Colonic mucosa (tissue), 4 donors: Measurements from ENCODE around the gene TFAP2D. TPM values are rescaled to one million over a fixed set of nuclear protein-coding genes. Genes with fewer than 3 reads are reported as not detected.

Experiments
- DNase-seq: peaks from one replicate; pipeline ENCODE4 v3.0.0-alpha.2; 2020
- H3K27ac ChIP-seq: fragments of 200-600 bp; one replicate; pipeline ENCODE4 v1.8.0; 2021
- H3K27me3 ChIP-seq: fragments of 200-600 bp; one replicate; pipeline ENCODE4 v1.8.0; 2021
- H3K36me3 ChIP-seq: fragments of 200-600 bp; one replicate; pipeline ENCODE4 v1.8.0; 2021
- H3K4me1 ChIP-seq: fragments of 200-600 bp; one replicate; pipeline ENCODE4 v1.8.0; 2021; ENCODE audit warnings: mild to moderate bottlenecking
- H3K4me3 ChIP-seq: fragments of 200-600 bp; one replicate; pipeline ENCODE4 v1.8.0; 2021
- H3K9ac ChIP-seq, 2 donors: one replicate each; pipeline ENCODE4 v1.7.0; 2013; ENCODE audit warnings: control low read depth in 2 of 2, low read depth in 2 of 2, low read length in 2 of 2
- H3K9me3 ChIP-seq: fragments of 200-600 bp; one replicate; pipeline ENCODE4 v1.8.0; 2021
- CTCF ChIP-seq: fragments of 200-600 bp; IDR thresholded peaks from one replicate; pipeline ENCODE4 v1.8.0; 2022; ENCODE audit warnings: antibody characterized with exemption, mild to moderate bottlenecking
- intact Hi-C: fragments of 100-400 bp; cut with DNase I; formaldehyde crosslinking; loops from one replicate; pipeline ENCODE4 v1.14.1; 2022
- total RNA-seq, 2 donors: library from RNA; stranded (reverse); fragmentation: NEBNext Ultra II Directional in 1 of 2; extraction: Animal tissue kit (Norgen Biotek cat#: 25700) in 1 of 2; gene quantifications; one replicate each; pipeline ENCODE4 v1.2.1, GENCODE V29; 2021
- donor health status: healthy.
- donor health status: DM: no; HTN: no; CAD: no.
- donor health status: DM: no; HTN: no; CAD: no.

TFAP2D gene
- total RNA-seq, 2 donors from 2014 or later: not detected

GRCh38 chr6:50791900-50792508, 78.7 kb downstream of the TFAP2D start:
- intact Hi-C loops: no loop called here
- DNase-seq: no peak
- no peak overlapping the region for H3K9ac ChIP-seq
- no peaks in the 10 kb centered on the region for H3K9me3 ChIP-seq
- H3K27me3 ChIP-seq: no peaks in the 10 kb centered on the region
- no peak overlapping the region for H3K27ac ChIP-seq
- TF ChIP-seq CTCF: peak; percentile 55
- no peaks in the 10 kb centered on the region for H3K36me3 ChIP-seq
- H3K4me3 ChIP-seq: no peak overlapping the region
- H3K4me1 ChIP-seq: no peaks in the 10 kb centered on the region

- Histone ChIP-seq H3K27me3 (no peaks in the 10 kb centered on the region), H3K4me1 (no peaks in the 10 kb centered on the region), H3K9me3 (no peaks in the 10 kb centered on the region), H3K36me3 (no peaks in the 10 kb centered on the region), H3K9ac (no peak overlapping the region), H3K4me3 (no peak overlapping the region), H3K27ac (no peak overlapping the region)
- intact Hi-C loops: no loop called here
- no peak for DNase-seq
- TF ChIP-seq CTCF: no peak
These were observed 79.4 kb downstream of the TFAP2D start for GRCh38 chr6:50792771-50793170.

- H3K9me3 ChIP-seq: no peaks in the 10 kb centered on the region
- H3K27me3 ChIP-seq: no peaks in the 10 kb centered on the region
- no peak overlapping the region for H3K9ac ChIP-seq
- H3K4me1 ChIP-seq: no peaks in the 10 kb centered on the region
- no peak overlapping the region for H3K27ac ChIP-seq
- intact Hi-C loops: no loop called here
- no peak for TF ChIP-seq CTCF
- H3K4me3 ChIP-seq: no peak overlapping the region
- H3K36me3 ChIP-seq: no peaks in the 10 kb centered on the region
- DNase-seq: no peak
These were observed 82.2 kb downstream of the TFAP2D start for GRCh38 chr6:50795574-50795973.

- TF ChIP-seq CTCF: no peak
- no peak overlapping the region for H3K4me3 ChIP-seq
- H3K9me3 ChIP-seq: no peaks in the 10 kb centered on the region
- H3K27me3 ChIP-seq: no peaks in the 10 kb centered on the region
- H3K4me1 ChIP-seq: no peaks in the 10 kb centered on the region
- H3K36me3 ChIP-seq: no peaks in the 10 kb centered on the region
- H3K9ac ChIP-seq: no peak overlapping the region
- intact Hi-C loops: no loop called here
- no peak for DNase-seq
- no peak overlapping the region for H3K27ac ChIP-seq
These were observed 91.0 kb downstream of the TFAP2D start for GRCh38 chr6:50804283-50804682.

- no peak for DNase-seq
These were observed 93.7 kb downstream of the TFAP2D start for GRCh38 chr6:50807035-50807434.

More at GRCh38 chr6:50807035-50807434, 93.7 kb downstream of the TFAP2D start:
- Histone ChIP-seq H3K9me3 (no peaks in the 10 kb centered on the region), H3K9ac (no peak overlapping the region), H3K4me3 (no peak overlapping the region), H3K27me3 (no peaks in the 10 kb centered on the region), H3K36me3 (no peaks in the 10 kb centered on the region), H3K27ac (no peak overlapping the region), H3K4me1 (no peaks in the 10 kb centered on the region)
- intact Hi-C loops: no loop called here
- no peak for TF ChIP-seq CTCF
